ENCODE results near the gene RABGAP1L. TPM values are rescaled to one million over a fixed set of nuclear protein-coding genes. Genes with fewer than 3 reads are reported as not detected.

The RABGAP1L gene
- total and polyA plus RNA-seq, 10 of the 15 experiments (the other 5 are each of a cell fraction or from before 2014, with no cell fraction given), result 5.8 to 194 (median 113) TPM

DNA sequence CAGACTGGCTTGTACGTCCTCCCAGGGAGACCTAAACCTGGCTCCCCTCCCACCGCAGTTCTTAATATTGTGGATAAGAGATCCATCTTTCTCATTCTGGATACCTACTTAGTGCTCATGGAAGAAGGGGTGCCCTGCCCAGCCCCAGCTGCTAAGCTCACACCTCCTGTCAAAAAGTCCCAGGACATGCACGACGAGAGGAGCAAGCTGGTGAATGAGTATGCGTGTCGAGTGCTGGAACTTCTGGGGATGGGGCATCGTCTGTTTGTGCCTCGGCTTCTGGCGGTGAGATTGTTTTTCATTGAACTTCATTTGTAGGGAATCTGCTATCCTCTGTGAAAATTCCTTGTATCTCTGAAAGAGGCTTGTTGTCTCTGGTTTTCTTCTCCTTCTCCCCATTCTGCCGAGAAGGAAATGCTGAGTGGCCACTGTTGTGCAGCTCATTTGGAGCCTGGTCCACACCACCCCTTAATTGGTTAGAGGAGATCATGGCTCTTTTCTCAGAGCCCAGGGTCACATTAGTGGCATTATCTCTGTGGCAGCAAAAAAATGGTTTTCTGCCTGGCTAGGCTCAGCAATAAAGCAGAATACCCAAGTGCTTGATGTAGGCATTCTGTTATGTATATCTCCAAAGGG, 641.0 kb downstream of the RABGAP1L start:
- peak overlapping the region; percentile 77 for H3K27ac ChIP-seq (ENCODE audit: control insufficient read depth, insufficient read depth)
- H3K9me3 ChIP-seq (replicated peaks; ENCODE audit: control insufficient read depth, insufficient read depth, low read length), result no peaks in the 10 kb centered on the region
- intact Hi-C loops (cut with micrococcal nuclease; ENCODE audit: unreplicated experiment), result no loop called here
- H3K9ac ChIP-seq (ENCODE audit: control insufficient read depth, insufficient read depth, low read length), result peak overlapping the region; percentile 77
- peaks cover 10% of the 10 kb centered on the region for H3K79me2 ChIP-seq (ENCODE audit: control insufficient read depth, insufficient read depth, low read length)
- no peaks in the 10 kb centered on the region for H4K20me1 ChIP-seq (ENCODE audit: control insufficient read depth, insufficient read depth)
- POLR2A ChIA-PET, result interaction anchor here (0.7 to 2.1 kb wide), 8 partner anchors 9 to 200 kb away, joined by 3 to 24 read pairs (median 8); partner anchors contain the start of gene CACYBP
- DNase-seq (ENCODE audit: low read depth, low spot score) (no peak), FAIRE-seq (no peak), ATAC-seq (peak; percentile 21)
- TSS peak; percentile 79 for BruUV-seq (replicated peaks)
- in situ Hi-C loops (cut with MboI), result no loop called here
- H3K27me3 ChIP-seq (replicated peaks in 1 of 2; ENCODE audit: control insufficient read depth in 2 of 2, insufficient read depth in 2 of 2, low read length in 1 of 2), result no peaks in the 10 kb centered on the region
- 16% methylated on average over 10 of the region's 10 CpGs for WGBS (ENCODE audit: insufficient coverage, insufficient replicate concordance, low lambda C conversion rate, missing lambda C conversion rate)
- CTCF ChIA-PET, result interaction anchor here (0.6 to 2.2 kb wide), 14 partner anchors 9 to 519 kb away, joined by 3 to 10 read pairs (median 4); no protein-coding TSS in a partner anchor
- 0 out of 2 replicates have a peak, but pooled peaks have one; percentile 10 for TF ChIP-seq YY1 (IDR thresholded peaks at IDR 0.05; ENCODE audit: low read depth, low read length)
- TF ChIP-seq CHD1 (IDR thresholded peaks at IDR 0.05; ENCODE audit: low read depth, low read length), result no peak
- TF ChIP-seq ASH2L (IDR thresholded peaks at IDR 0.05; ENCODE audit: borderline replicate concordance, low read depth), result no peak
- no peak for TF ChIP-seq EGR1 (IDR thresholded peaks at IDR 0.05; ENCODE audit: borderline replicate concordance in 1 of 2, low read depth in 2 of 2, low read length in 2 of 2)
- no peak for TF ChIP-seq ETV6 (conservative IDR thresholded peaks at IDR 0.05 in 1 of 2, IDR thresholded peaks at IDR 0.05 in 1 of 2; ENCODE audit: borderline replicate concordance in 1 of 2, low read depth in 1 of 2)
- TF ChIP-seq STAT3 (IDR thresholded peaks at IDR 0.05; ENCODE audit: low read depth, low read length), result no peak
- peaks cover 23% of the 10 kb centered on the region for H3K4me1 ChIP-seq (ENCODE audit: control insufficient read depth, insufficient read depth, low read length)
- RAD21 ChIA-PET (ENCODE audit: unreplicated experiment), result interaction anchor here (0.9 to 3.1 kb wide), 17 partner anchors 9 to 538 kb away, joined by 3 to 21 read pairs (median 5); partner anchors contain the start of gene CACYBP
- SMC1A ChIA-PET (ENCODE audit: uncharacterized antibody, unreplicated experiment), result interaction anchor here (0.6 to 2.7 kb wide), 31 partner anchors 9 to 538 kb away, joined by 3 to 15 read pairs (median 5); partner anchors contain the start of gene CACYBP
- H3K4me3 ChIP-seq, result peak overlapping the region; percentile 79
- H3K4me2 ChIP-seq (ENCODE audit: control insufficient read depth, insufficient read depth), result peak overlapping the region; percentile 79
- H3K36me3 ChIP-seq (ENCODE audit: control insufficient read depth in 2 of 2, insufficient read depth in 2 of 2, low read length in 1 of 2), result no peaks in the 10 kb centered on the region
- H2AFZ ChIP-seq (ENCODE audit: control insufficient read depth, low read depth, low read length), result peak overlapping the region; percentile 68

Data from GM12878 (cell line).